Cardiac muscle cell (in vitro differentiated cells and primary cell): ENCODE data around the gene ERI3. TPM values are rescaled to one million over a fixed set of nuclear protein-coding genes. Genes with fewer than 3 reads are reported as not detected.

Experiments used
- DNase-seq, 2 donors: peaks; one replicate each; pipeline versions ENCODE4 v3.0.0 to v3.0.0-alpha.2; 2010 to 2017; ENCODE audit warnings: low read depth in 1 of 2, low spot score in 1 of 2
- H3K27ac ChIP-seq: fragments of 200-600 bp; sonication (generic); 2 replicates; pipeline ENCODE4 v1.5.1; 2016
- H3K27me3 ChIP-seq: fragments of 200-600 bp; sonication (generic); 2 replicates; pipeline ENCODE4 v1.6.0; 2016; ENCODE audit warnings: control low read depth
- H3K36me3 ChIP-seq: fragments of 200-600 bp; sonication (generic); 2 replicates; pipeline ENCODE4 v1.5.1; 2016; ENCODE audit warnings: control low read depth
- H3K4me1 ChIP-seq: fragments of 200-600 bp; sonication (generic); 2 replicates; pipeline ENCODE4 v1.8.1; 2017; ENCODE audit warnings: low read depth, mild to moderate bottlenecking, mixed run types
- H3K4me3 ChIP-seq: fragments of 200-600 bp; sonication (generic); 2 replicates; pipeline ENCODE4 v1.5.1; 2016; ENCODE audit warnings: mild to moderate bottlenecking
- H3K9me3 ChIP-seq: fragments of 200-600 bp; sonication (generic); 2 replicates; pipeline ENCODE4 v1.5.1; 2017; ENCODE audit warnings: low read depth, mild to moderate bottlenecking, control low read depth
- CTCF ChIP-seq: IDR thresholded peaks from 2 replicates; pipeline ENCODE4 v1.5.1; 2012; ENCODE audit warnings: low read depth, mild to moderate bottlenecking, low read length
- polyA plus RNA-seq: library from polyadenylated mRNA; unstranded; fragments of >200 nt; fragmentation: Nextera tagmentation; extraction: Ambion mirVana; gene quantifications from 2 replicates; pipeline ENCODE4 v1.2.1, GENCODE V29; 2016
- total RNA-seq: library from RNA; depleted of rRNA; stranded (reverse); fragments of >200 nt; gene quantifications from 2 replicates; pipeline ENCODE4 v1.2.3, GENCODE V29; 2016

Gene ERI3
- total and polyA plus RNA-seq, 2 experiments from 2014 or later = 92.1 to 151 TPM

DNA sequence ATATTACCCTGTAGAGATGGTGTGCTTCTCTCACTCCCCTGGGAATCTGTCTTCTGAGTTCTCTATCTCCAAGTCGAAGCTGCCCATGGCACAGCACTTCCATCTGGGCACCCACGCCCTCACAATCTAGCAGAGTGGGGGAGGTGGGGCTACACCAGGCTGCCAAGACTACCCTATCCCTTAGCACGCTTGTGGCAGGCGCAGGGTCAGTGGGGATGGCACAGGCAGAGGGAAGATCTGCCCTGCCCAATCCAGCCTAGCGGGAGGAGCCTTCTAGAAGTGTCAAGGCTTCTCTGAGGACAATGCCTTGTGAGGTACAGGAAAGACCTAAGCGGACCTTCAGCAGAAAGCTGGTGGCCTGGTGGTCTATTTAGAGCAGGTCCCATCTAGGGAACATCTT, 92.6 kb downstream of the ERI3 start:
- no peaks in the 10 kb centered on the region for H3K36me3 ChIP-seq
- H3K4me1 ChIP-seq = peaks cover 24% of the 10 kb centered on the region
- no peak overlapping the region for H3K4me3 ChIP-seq
- H3K27me3 ChIP-seq = no peaks in the 10 kb centered on the region
- H3K9me3 ChIP-seq = no peaks in the 10 kb centered on the region
- no peak for DNase-seq
- no peak overlapping the region for H3K27ac ChIP-seq
- no peak for TF ChIP-seq CTCF

- Histone ChIP-seq H3K27me3 (no peaks in the 10 kb centered on the region), H3K27ac (no peak overlapping the region), H3K36me3 (no peaks in the 10 kb centered on the region), H3K4me1 (peaks cover 28% of the 10 kb centered on the region), H3K9me3 (no peaks in the 10 kb centered on the region), H3K4me3 (no peak overlapping the region)
- DNase-seq = no peak
- no peak for TF ChIP-seq CTCF
These were observed 93.1 kb downstream of the ERI3 start for GRCh38 chr1:44261962-44262361.

- DNase-seq = no peak
- no peaks in the 10 kb centered on the region for H3K36me3 ChIP-seq
- H3K27me3 ChIP-seq = no peaks in the 10 kb centered on the region
- H3K4me1 ChIP-seq = peaks cover 33% of the 10 kb centered on the region
- no peaks in the 10 kb centered on the region for H3K9me3 ChIP-seq
- H3K27ac ChIP-seq = no peak overlapping the region
- TF ChIP-seq CTCF = no peak
- H3K4me3 ChIP-seq = no peak overlapping the region
These were observed 93.8 kb downstream of the ERI3 start for GRCh38 chr1:44261171-44261817.

DNA sequence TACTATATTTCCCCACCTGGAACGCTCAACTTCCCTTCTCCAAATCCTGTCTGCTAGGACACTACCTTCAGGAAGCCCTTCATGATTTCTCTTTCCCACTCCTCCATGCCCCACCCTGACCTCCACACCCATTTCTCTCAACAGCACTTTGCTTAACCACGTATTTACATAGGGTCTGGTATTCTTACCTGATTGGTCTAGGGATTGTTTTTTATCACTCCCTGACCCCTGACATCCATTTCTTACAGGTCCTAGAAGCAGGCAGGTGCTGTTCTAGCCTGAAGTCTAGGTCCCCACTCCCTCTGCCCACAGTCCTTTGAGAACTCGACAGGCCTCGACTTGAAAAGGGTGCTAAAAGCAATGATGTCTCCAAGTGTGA, 94.3 kb downstream of the ERI3 start:
- Histone ChIP-seq H3K36me3 (no peaks in the 10 kb centered on the region), H3K27ac (no peak overlapping the region), H3K4me1 (peaks cover 33% of the 10 kb centered on the region), H3K27me3 (no peaks in the 10 kb centered on the region), H3K4me3 (no peak overlapping the region), H3K9me3 (no peaks in the 10 kb centered on the region)
- no peak for DNase-seq
- no peak for TF ChIP-seq CTCF

DNA sequence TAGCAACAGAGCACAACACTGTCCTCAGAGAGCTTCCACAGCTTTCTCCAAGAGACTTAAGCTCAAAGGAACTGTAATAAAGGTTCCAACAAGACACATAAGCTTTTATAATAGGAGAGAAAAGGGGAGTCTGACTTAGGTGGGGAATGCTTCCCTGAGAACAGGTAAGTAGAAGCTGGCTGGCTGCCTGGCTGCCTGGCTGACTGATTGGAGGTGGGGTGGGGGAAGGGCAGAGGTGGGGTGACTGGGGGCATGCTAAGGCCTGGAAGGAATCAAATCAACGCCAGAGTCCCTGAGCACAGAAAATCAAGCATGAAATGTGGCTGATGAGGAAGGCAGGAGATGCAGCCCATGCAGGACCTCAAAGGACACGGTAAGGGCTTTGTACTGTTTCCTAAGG, 96.0 kb downstream of the ERI3 start:
- H3K9me3 ChIP-seq = no peaks in the 10 kb centered on the region
- H3K27me3 ChIP-seq = no peaks in the 10 kb centered on the region
- H3K4me1 ChIP-seq = peaks cover 42% of the 10 kb centered on the region
- no peaks in the 10 kb centered on the region for H3K36me3 ChIP-seq
- H3K27ac ChIP-seq = no peak overlapping the region
- no peak for TF ChIP-seq CTCF
- H3K4me3 ChIP-seq = no peak overlapping the region
- DNase-seq = no peak
